Measurements from ENCODE around the gene HJV. TPM values are rescaled to one million over a fixed set of nuclear protein-coding genes. Genes with fewer than 3 reads are reported as not detected.
A peak's percentile ranks its signal among the peaks of the same experiment; 100 is the strongest.

The HJV gene
- total and polyA plus RNA-seq, 2 of the 13 experiments (the other 11 are each of a cell fraction or from before 2014, with no cell fraction given) = 0.18 TPM; not detected in 1

GRCh38 chr1:145978854-145979745 lies 42.4 kb downstream of the HJV start:
- peaks cover 66% of the 10 kb centered on the region for H3K4me1 ChIP-seq (ENCODE audit: insufficient read depth, low read length)
- no peak overlapping the region for H3K27ac ChIP-seq (ENCODE audit: extremely low read length, insufficient read depth, low read length)
- H3K9me3 ChIP-seq (ENCODE audit: low read length) = no peaks in the 10 kb centered on the region
- H3K27me3 ChIP-seq (ENCODE audit: control insufficient read depth in 1 of 2, insufficient read depth in 2 of 2, low read length in 2 of 2) = no peaks in the 10 kb centered on the region
- ChIA-PET CTCF (ENCODE audit: low intra/inter-chr PET ratio, low total read pairs) (interaction anchor here (1.3 to 4.4 kb wide), 3 partner anchors 28 to 87 kb away, joined by 4 to 60 read pairs (median 23); no protein-coding TSS in a partner anchor), POLR2A (interaction anchor here (0.6 to 2.9 kb wide), 5 partner anchors 14 to 72 kb away, joined by 3 to 9 read pairs (median 5); partner anchors contain the start of genes ANKRD34A, POLR3GL and RBM8A)
- peak; percentile 59 for FAIRE-seq
- ATAC-seq = peak; percentile 53
- in situ Hi-C loops (cut with HindIII; ENCODE audit: extremely low pct_ligation_motif_present, low pct_unique_long_range_greater_than_20kb) (loop anchor here (5.0 kb wide), 1 partner anchor 33 kb away; no protein-coding TSS in a partner anchor), intact Hi-C loops (cut with micrococcal nuclease; ENCODE audit: unreplicated experiment) (loop anchor here (5.0 kb wide), 1 partner anchor 87 kb away; no protein-coding TSS in a partner anchor)
- no peaks in the 10 kb centered on the region for H4K20me1 ChIP-seq (ENCODE audit: insufficient read depth, low read length)
- no peaks in the 10 kb centered on the region for H3K79me2 ChIP-seq (ENCODE audit: insufficient read depth, low read length)
- 59% methylated on average over 9 of the region's 9 CpGs for WGBS (ENCODE audit: low lambda C conversion rate)
- no TSS peak for BruUV-seq (replicated peaks)
- no peak overlapping the region for H3K4me3 ChIP-seq (replicated peaks in 1 of 3; ENCODE audit: insufficient read depth in 1 of 3, low read depth in 2 of 3, low read length in 3 of 3)
- H3K4me2 ChIP-seq (ENCODE audit: low read depth, low read length) = peak overlapping the region; percentile 40; the same call in 1 of the 2 replicates
- no peaks in the 10 kb centered on the region for H3K36me3 ChIP-seq (replicated peaks in 1 of 2; ENCODE audit: control insufficient read depth in 1 of 2, insufficient read depth in 2 of 2, low read length in 2 of 2)
- no peak overlapping the region for H3K9ac ChIP-seq (ENCODE audit: insufficient read depth, low read depth, low read length)
- peak; percentile 50 for DNase-seq (ENCODE audit: low spot score)
- no peak overlapping the region for H2AFZ ChIP-seq (ENCODE audit: low read length)
- TF ChIP-seq SP5 (CRISPR knock-in tag; IDR thresholded peaks at IDR 0.05; ENCODE audit: borderline replicate concordance, low read depth) (no peak), CAMTA2 (CRISPR knock-in tag; IDR thresholded peaks at IDR 0.05; ENCODE audit: borderline replicate concordance) (no peak), MAZ (IDR thresholded peaks at IDR 0.05; ENCODE audit: borderline replicate concordance, low read depth, low read length) (no peak), MAZ (CRISPR knock-in tag; IDR thresholded peaks at IDR 0.05; ENCODE audit: low read depth) (no peak), ARID2 (CRISPR knock-in tag; IDR thresholded peaks at IDR 0.05; ENCODE audit: borderline replicate concordance) (no peak), TEAD3 (CRISPR knock-in tag; optimal IDR thresholded peaks at IDR 0.05; ENCODE audit: borderline replicate concordance) (peak; percentile 27), DBP (CRISPR knock-in tag; IDR thresholded peaks at IDR 0.05; ENCODE audit: not compliant biosample characterization) (no peak), YEATS2 (CRISPR knock-in tag; IDR thresholded peaks at IDR 0.05; ENCODE audit: borderline replicate concordance) (no peak), GABPA (IDR thresholded peaks at IDR 0.05; ENCODE audit: low read depth, low read length) (no peak), GABPA (CRISPR knock-in tag; IDR thresholded peaks at IDR 0.05; ENCODE audit: low read depth) (peak; percentile 14; the same call in 1 of the 2 replicates), ZNF10 (CRISPR knock-in tag; IDR thresholded peaks at IDR 0.05; ENCODE audit: borderline replicate concordance, low read depth) (no peak), GRHL1 (CRISPR knock-in tag; conservative IDR thresholded peaks at IDR 0.05) (no peak), KLF9 (CRISPR knock-in tag; IDR thresholded peaks at IDR 0.05; ENCODE audit: low read depth) (no peak), ZNF264 (CRISPR knock-in tag; IDR thresholded peaks at IDR 0.05) (no peak), ZNF138 (CRISPR knock-in tag; IDR thresholded peaks at IDR 0.05; ENCODE audit: low read depth) (no peak), ZBTB49 (CRISPR knock-in tag; IDR thresholded peaks at IDR 0.05; ENCODE audit: borderline replicate concordance) (no peak), SIX4 (CRISPR knock-in tag; IDR thresholded peaks at IDR 0.05) (peak; percentile 63), ATF1 (CRISPR knock-in tag; IDR thresholded peaks at IDR 0.05) (no peak), SYNCRIP (IDR thresholded peaks at IDR 0.05; ENCODE audit: insufficient read depth, low read depth, low read length) (no peak), MEIS1 (CRISPR knock-in tag; IDR thresholded peaks at IDR 0.05; ENCODE audit: borderline replicate concordance) (no peak)
